K562 (cell line): Measurements from ENCODE around the gene RPL18A. TPM values are rescaled to one million over a fixed set of nuclear protein-coding genes. Genes with fewer than 3 reads are reported as not detected.

Experiments
- ETV6 ChIP-seq, 3 experiments: fragments of 150-350 bp in 1 of 3; sonication (generic) in 1 of 3; formaldehyde crosslinking in 1 of 3; IDR thresholded peaks; 2 replicates each; pipeline versions ENCODE4 v1.6.1 to v1.8.0; 2014 to 2022; ENCODE audit warnings: borderline replicate concordance in 2 of 3, low read depth in 2 of 3, antibody characterized with exemption in 1 of 3, low read length in 1 of 3, mild to moderate bottlenecking in 1 of 3, missing genetic modification reagents in 1 of 3
- GABPB2 ChIP-seq: fragments of 250-450 bp; sonication (Bioruptor Pico); conservative IDR thresholded peaks from 2 replicates; pipeline ENCODE4 v1.5.1; 2021; ENCODE audit warnings: mild to moderate bottlenecking
- IFI16 ChIP-seq: fragments of 250-450 bp; sonication (Bioruptor Pico); IDR thresholded peaks from 2 replicates; pipeline ENCODE4 v2.1.2; 2022; ENCODE audit warnings: mild to moderate bottlenecking, inconsistent platforms
- MYC ChIP-seq, 2 experiments: fragments of 250-450 bp in 1 of 2; sonication (Bioruptor Pico) in 1 of 2; IDR thresholded peaks; 2 replicates each; pipeline versions ENCODE4 v1.5.1 to v1.6.1; 2012 to 2021; ENCODE audit warnings: low read depth in 2 of 2, borderline replicate concordance in 1 of 2, improper control_type of control experiment in 1 of 2, low read length in 1 of 2, mild to moderate bottlenecking in 1 of 2, moderate library complexity in 1 of 2
- NFIC ChIP-seq: fragments of 450-650 bp; IDR thresholded peaks from 2 replicates; pipeline ENCODE4 v1.6.1; 2017; ENCODE audit warnings: mild to moderate bottlenecking, inconsistent platforms
- RAD21 ChIP-seq, 2 experiments: fragments of 250-450 bp in 1 of 2; fragments of 450-650 bp in 1 of 2; sonication (Bioruptor Pico) in 1 of 2; formaldehyde crosslinking in 1 of 2; IDR thresholded peaks in 1 of 2; conservative IDR thresholded peaks in 1 of 2; 2 replicates each; pipeline versions ENCODE4 v1.4.0 to v1.8.0; 2020 to 2022; ENCODE audit warnings: mild to moderate bottlenecking in 2 of 2, moderate library complexity in 1 of 2
- RBBP5 ChIP-seq: fragments of 200-600 bp; sonication (generic); IDR thresholded peaks from 2 replicates; pipeline ENCODE4 v1.6.1; 2012; ENCODE audit warnings: borderline replicate concordance, mild to moderate bottlenecking, low read length, control low read depth, inconsistent platforms; ENCODE audit not compliant: insufficient read depth, poor library complexity, severe bottlenecking
- RBM22 ChIP-seq: fragments of 200-400 bp; formaldehyde crosslinking; IDR thresholded peaks from 2 replicates; pipeline ENCODE4 v1.6.1; 2018; ENCODE audit warnings: low read length, low read depth; ENCODE audit not compliant: poor library complexity, severe bottlenecking
- RFX5 ChIP-seq: IDR thresholded peaks from 2 replicates; pipeline ENCODE4 v1.6.1; 2011; ENCODE audit warnings: low read depth, mild to moderate bottlenecking, improper control_type of control experiment, low read length
- SAP30 ChIP-seq: fragments of 200-600 bp; sonication (generic); IDR thresholded peaks from 2 replicates; pipeline ENCODE4 v1.6.1; 2012; ENCODE audit warnings: borderline replicate concordance, low read depth, mild to moderate bottlenecking, moderate library complexity, low read length, control low read depth, inconsistent platforms; ENCODE audit not compliant: insufficient read depth, poor library complexity, severe bottlenecking
- ZFX ChIP-seq: sonication (generic); formaldehyde crosslinking; IDR thresholded peaks from 2 replicates; pipeline ENCODE4 v1.8.0; 2022; ENCODE audit warnings: mild to moderate bottlenecking, missing genetic modification reagents, moderate library complexity
- ZNF184 ChIP-seq: sonication (generic); formaldehyde crosslinking; IDR thresholded peaks from 2 replicates; pipeline ENCODE4 v1.5.0; 2020; ENCODE audit warnings: missing genetic modification reagents
- polyA plus RNA-seq, 8 experiments: library from polyadenylated mRNA; depleted of rRNA in 4 of 8; stranded (reverse) in 5 of 8; unstranded in 3 of 8; fragments of >200 nt; fragmentation: Nextera tagmentation in 2 of 8; fragmentation: Illumina TruSeq in 1 of 8; extraction: Ambion mirVana in 2 of 8; extraction: Trizol in 1 of 8; gene quantifications; 2 replicates each; pipeline versions ENCODE4 v1.2.1 to v1.2.3, GENCODE V29; 2011 to 2014; ENCODE audit warnings: inconsistent platforms in 1 of 8, missing spikeins in 1 of 8
- total RNA-seq, 7 experiments: library from RNA; depleted of rRNA in 6 of 7; stranded (reverse); fragments of >200 nt in 6 of 7; fragmentation: Illumina TruSeq in 2 of 7; extraction: Trizol in 2 of 7; gene quantifications; 2 replicates each; pipeline versions ENCODE4 v1.2.1 to v1.2.3, GENCODE V29; 2011 to 2021; ENCODE audit warnings: low replicate concordance in 1 of 7
- TF ChIP-seq, protein P1 (sequence below): sonication (generic); formaldehyde crosslinking; IDR thresholded peaks from 2 replicates; pipeline ENCODE4 v1.8.0; 2022; ENCODE audit warnings: mild to moderate bottlenecking, missing genetic modification reagents
- TF ChIP-seq, protein P2 (sequence below): fragments of 250-450 bp; sonication (Bioruptor Pico); IDR thresholded peaks from 2 replicates; pipeline ENCODE4 v1.8.0; 2022; ENCODE audit warnings: moderate library complexity, mild to moderate bottlenecking, inconsistent platforms
- TF ChIP-seq, protein P3 (sequence below): fragments of 250-450 bp; sonication (Bioruptor Pico); IDR thresholded peaks from 2 replicates; pipeline ENCODE4 v1.5.0; 2022; ENCODE audit warnings: mild to moderate bottlenecking

RPL18A gene
- total and polyA plus RNA-seq, 9 of the 15 experiments (the other 6 are each of a cell fraction or from before 2014, with no cell fraction given), result 626 to 2,882 (median 1,895) TPM

DNA sequence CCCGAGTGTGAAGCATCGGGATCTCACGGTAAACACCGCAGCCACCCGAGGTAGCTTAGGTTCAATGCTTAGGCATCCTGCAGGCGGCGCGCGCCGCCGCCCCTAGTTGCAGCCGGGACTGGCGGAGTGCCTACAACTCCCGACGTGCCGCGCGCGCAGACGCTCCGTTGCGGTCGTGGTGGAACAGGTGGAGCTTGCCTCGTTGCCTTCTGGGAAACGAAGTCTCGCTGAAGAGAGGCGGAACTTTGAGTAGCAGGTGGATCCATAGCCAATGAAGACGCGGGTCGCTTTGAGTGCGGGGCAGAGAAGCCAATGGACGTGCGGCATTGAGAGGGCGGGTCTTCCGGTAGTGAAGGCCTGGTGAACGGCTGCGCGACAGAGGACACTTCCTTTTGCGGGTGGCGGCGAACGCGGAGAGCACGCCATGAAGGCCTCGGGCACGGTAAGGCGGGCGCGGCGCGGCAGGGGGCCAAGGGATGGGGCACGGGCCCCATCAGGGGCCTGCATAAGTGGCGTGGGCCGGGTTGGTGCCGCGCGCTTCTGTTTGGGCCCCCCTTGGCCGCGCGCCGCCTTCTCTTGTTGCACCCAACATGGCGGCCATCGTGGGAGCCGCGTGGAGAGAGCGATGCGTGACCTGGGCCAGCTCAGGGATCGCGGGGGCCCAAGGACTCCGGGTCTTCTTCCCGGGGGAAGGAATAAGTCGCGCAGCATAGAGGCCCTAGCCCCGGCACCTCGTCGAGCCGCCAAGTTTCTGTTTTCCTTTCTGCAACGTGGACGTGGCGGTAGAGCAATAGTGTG is at the start of gene RPL18A (continued):
- TF ChIP-seq, protein P1, sequence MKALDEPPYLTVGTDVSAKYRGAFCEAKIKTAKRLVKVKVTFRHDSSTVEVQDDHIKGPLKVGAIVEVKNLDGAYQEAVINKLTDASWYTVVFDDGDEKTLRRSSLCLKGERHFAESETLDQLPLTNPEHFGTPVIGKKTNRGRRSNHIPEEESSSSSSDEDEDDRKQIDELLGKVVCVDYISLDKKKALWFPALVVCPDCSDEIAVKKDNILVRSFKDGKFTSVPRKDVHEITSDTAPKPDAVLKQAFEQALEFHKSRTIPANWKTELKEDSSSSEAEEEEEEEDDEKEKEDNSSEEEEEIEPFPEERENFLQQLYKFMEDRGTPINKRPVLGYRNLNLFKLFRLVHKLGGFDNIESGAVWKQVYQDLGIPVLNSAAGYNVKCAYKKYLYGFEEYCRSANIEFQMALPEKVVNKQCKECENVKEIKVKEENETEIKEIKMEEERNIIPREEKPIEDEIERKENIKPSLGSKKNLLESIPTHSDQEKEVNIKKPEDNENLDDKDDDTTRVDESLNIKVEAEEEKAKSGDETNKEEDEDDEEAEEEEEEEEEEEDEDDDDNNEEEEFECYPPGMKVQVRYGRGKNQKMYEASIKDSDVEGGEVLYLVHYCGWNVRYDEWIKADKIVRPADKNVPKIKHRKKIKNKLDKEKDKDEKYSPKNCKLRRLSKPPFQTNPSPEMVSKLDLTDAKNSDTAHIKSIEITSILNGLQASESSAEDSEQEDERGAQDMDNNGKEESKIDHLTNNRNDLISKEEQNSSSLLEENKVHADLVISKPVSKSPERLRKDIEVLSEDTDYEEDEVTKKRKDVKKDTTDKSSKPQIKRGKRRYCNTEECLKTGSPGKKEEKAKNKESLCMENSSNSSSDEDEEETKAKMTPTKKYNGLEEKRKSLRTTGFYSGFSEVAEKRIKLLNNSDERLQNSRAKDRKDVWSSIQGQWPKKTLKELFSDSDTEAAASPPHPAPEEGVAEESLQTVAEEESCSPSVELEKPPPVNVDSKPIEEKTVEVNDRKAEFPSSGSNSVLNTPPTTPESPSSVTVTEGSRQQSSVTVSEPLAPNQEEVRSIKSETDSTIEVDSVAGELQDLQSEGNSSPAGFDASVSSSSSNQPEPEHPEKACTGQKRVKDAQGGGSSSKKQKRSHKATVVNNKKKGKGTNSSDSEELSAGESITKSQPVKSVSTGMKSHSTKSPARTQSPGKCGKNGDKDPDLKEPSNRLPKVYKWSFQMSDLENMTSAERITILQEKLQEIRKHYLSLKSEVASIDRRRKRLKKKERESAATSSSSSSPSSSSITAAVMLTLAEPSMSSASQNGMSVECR (CRISPR knock-in tag), result peak; percentile 78; the same call in 1 of the 2 replicates
- TF ChIP-seq SAP30 (peak; percentile 91), MYC (IDR thresholded peaks at IDR 0.05; ENCODE audit: low read depth, low read length) (peak; percentile 96), MYC (CRISPR knock-in tag; IDR thresholded peaks at IDR 0.05; ENCODE audit: borderline replicate concordance, low read depth) (peak; percentile 100), ZFX (CRISPR knock-in tag) (peak; percentile 88), RBBP5 (peak; percentile 85), IFI16 (no peak), RBM22 (peak; percentile 85), ETV6 (IDR thresholded peaks at IDR 0.05; ENCODE audit: borderline replicate concordance in 1 of 2, low read depth in 2 of 2, low read length in 1 of 2) (no peak), ETV6 (CRISPR knock-in tag; IDR thresholded peaks at IDR 0.05; ENCODE audit: borderline replicate concordance) (no peak), NFIC (peak; percentile 58; the same call in 1 of the 2 replicates), ZNF184 (CRISPR knock-in tag) (no peak), RAD21 (CRISPR knock-in tag; conservative IDR thresholded peaks at IDR 0.05 in 1 of 2, IDR thresholded peaks at IDR 0.05 in 1 of 2) (peak; percentile 89), RFX5 (no peak), GABPB2 (CRISPR knock-in tag) (no peak)
- TF ChIP-seq, protein P2, sequence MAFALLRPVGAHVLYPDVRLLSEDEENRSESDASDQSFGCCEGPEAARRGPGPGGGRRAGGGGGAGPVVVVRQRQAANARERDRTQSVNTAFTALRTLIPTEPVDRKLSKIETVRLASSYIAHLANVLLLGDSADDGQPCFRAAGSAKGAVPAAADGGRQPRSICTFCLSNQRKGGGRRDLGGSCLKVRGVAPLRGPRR, result 0 out of 2 replicates have a peak, but pooled peaks have one; percentile 60
- TF ChIP-seq, protein P3, sequence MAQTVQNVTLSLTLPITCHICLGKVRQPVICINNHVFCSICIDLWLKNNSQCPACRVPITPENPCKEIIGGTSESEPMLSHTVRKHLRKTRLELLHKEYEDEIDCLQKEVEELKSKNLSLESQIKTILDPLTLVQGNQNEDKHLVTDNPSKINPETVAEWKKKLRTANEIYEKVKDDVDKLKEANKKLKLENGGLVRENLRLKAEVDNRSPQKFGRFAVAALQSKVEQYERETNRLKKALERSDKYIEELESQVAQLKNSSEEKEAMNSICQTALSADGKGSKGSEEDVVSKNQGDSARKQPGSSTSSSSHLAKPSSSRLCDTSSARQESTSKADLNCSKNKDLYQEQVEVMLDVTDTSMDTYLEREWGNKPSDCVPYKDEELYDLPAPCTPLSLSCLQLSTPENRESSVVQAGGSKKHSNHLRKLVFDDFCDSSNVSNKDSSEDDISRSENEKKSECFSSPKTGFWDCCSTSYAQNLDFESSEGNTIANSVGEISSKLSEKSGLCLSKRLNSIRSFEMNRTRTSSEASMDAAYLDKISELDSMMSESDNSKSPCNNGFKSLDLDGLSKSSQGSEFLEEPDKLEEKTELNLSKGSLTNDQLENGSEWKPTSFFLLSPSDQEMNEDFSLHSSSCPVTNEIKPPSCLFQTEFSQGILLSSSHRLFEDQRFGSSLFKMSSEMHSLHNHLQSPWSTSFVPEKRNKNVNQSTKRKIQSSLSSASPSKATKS (CRISPR knock-in tag), result no peak
